Fibroblast of the aortic adventitia (primary cell): ENCODE results near the gene TAX1BP3. TPM values are rescaled to one million over a fixed set of nuclear protein-coding genes. Genes with fewer than 3 reads are reported as not detected.

Source experiments
- DNase-seq: peaks from one replicate; pipeline ENCODE4 v3.0.0-alpha.2; 2010; ENCODE audit warnings: low read depth
- H3K4me3 ChIP-seq: 2 replicates; pipeline ENCODE4 v1.5.1; 2011; ENCODE audit warnings: low read depth, mild to moderate bottlenecking, control low read depth, low read length, moderate library complexity
- CTCF ChIP-seq: IDR thresholded peaks from 2 replicates; pipeline ENCODE4 v1.5.1; 2011; ENCODE audit warnings: mild to moderate bottlenecking, low read length, control low read depth, inconsistent platforms; ENCODE audit not compliant: insufficient read depth
- total RNA-seq: library from RNA; depleted of rRNA; stranded (reverse); fragments of >200 nt; gene quantifications from 2 replicates; pipeline ENCODE4 v1.2.3, GENCODE V29; 2012; ENCODE audit warnings: low replicate concordance

TAX1BP3 gene
- total RNA-seq, 1 donor = 222 TPM

- no peak for TF ChIP-seq CTCF
- H3K4me3 ChIP-seq = no peak overlapping the region
- no peak for DNase-seq
These were observed 31.6 kb upstream of the TAX1BP3 start for GRCh38 chr17:3699951-3700350.

GRCh38 chr17:3698139-3698538 is 29.8 kb upstream of the TAX1BP3 start:
- DNase-seq = no peak
- no peak overlapping the region for H3K4me3 ChIP-seq
- no peak for TF ChIP-seq CTCF

GRCh38 chr17:3697103-3697476 is 28.7 kb upstream of the TAX1BP3 start:
- no peak overlapping the region for H3K4me3 ChIP-seq
- no peak for TF ChIP-seq CTCF
- DNase-seq = no peak

DNA sequence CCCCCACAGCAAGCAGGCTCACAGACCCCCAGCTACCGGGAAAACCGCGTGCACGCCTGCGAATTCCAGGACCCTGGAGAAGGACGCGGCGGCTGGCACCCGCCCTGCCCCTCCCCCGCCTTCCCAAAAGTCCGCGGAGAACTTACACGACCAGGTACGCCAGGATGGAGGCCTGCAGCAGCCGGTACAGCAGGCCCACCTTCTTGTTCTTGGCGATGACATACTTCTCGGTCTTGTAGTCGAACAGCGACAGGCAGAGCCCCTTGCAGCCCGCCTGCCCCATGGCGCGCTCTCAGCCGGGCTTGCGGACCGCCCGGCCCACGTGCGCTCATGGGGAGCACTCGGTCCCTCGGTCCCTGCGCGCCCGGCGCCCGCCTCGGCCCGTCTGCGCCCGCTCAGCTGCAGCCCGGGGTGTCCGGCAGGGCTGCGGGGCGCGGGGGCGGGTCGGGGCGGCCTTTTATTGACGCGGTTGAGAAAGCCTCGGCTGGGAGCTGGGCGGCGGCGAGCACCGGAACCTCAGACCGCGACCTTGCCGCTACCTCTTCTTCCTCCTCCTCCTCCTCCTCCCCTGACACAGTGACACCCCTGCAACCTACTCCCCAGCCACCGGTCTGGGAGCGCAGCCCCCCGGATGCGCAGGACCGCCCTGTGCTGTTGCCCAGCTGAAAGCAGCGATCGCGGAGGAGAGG is 27.5 kb upstream of the TAX1BP3 start, which contains the start of gene P2RX5:
Gene P2RX5, minus strand, starts transcription at position 433 of the 689 bp plus-strand sequence. Its CDS starts 150 bp downstream, at position 283.
- no peak for DNase-seq

DNA sequence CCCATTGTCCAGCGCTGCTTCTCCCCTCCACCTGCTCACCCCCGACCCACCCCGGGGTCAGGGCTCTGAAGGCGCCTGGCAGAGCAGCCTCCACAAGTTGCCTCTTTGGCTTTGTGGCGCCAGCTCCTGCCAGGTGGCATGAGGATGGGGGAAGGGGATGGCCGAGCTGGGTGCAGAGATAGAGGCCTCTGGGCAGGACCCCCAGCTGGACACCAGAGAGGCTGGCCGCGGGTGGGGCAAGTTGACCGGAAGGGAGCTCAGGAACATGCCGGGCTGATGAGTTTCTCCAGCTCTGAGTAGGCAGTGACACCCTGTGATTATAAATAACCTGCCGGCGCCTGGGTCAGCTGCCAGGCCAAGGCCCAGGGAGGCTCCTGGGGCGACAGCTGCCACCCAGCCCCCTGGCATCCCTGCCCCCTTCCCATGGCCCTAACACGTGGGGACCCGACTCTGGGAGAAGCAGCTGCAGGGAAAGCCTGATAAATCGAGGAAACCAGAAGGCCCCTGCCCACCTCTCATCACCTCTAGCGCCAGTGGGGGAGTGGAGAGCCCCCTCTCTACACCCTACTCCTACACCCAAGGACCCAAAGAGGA is 26.8 kb upstream of the TAX1BP3 start:
- DNase-seq = no peak
- no peak for TF ChIP-seq CTCF
- H3K4me3 ChIP-seq = peak overlapping the region; percentile 64

More for the DNA sequence above, 27.5 kb upstream of the TAX1BP3 start, which contains the start of gene P2RX5:
- no peak for TF ChIP-seq CTCF
- H3K4me3 ChIP-seq = peak within 1 kb of the TSS; percentile 64

- no peak for DNase-seq
- no peak overlapping the region for H3K4me3 ChIP-seq
- no peak for TF ChIP-seq CTCF
These were observed 25.5 kb upstream of the TAX1BP3 start for GRCh38 chr17:3693829-3694231.

DNA sequence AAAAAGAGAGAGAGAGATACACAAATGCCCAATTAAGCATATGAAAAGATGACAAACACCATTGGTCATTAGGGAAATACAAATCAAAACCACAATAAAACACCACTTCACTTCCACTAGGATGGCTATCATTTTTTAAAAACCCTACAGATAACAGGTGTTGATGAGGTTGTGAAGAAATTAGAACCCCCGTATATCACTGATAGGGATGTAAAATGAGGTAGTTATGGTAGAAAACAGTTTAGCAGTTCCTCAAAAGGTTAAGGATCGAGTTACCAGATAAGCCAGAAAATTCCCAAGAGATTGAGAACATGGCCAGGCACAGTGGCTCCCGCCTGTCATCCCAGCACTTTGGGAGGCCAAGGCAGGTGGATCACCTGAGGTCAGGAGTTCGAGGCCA is 24.8 kb upstream of the TAX1BP3 start:
- no peak overlapping the region for H3K4me3 ChIP-seq
- no peak for TF ChIP-seq CTCF
- DNase-seq = no peak
